ENCODE measurements around the gene KCNIP1.

- TF ChIP-seq, protein P1, sequence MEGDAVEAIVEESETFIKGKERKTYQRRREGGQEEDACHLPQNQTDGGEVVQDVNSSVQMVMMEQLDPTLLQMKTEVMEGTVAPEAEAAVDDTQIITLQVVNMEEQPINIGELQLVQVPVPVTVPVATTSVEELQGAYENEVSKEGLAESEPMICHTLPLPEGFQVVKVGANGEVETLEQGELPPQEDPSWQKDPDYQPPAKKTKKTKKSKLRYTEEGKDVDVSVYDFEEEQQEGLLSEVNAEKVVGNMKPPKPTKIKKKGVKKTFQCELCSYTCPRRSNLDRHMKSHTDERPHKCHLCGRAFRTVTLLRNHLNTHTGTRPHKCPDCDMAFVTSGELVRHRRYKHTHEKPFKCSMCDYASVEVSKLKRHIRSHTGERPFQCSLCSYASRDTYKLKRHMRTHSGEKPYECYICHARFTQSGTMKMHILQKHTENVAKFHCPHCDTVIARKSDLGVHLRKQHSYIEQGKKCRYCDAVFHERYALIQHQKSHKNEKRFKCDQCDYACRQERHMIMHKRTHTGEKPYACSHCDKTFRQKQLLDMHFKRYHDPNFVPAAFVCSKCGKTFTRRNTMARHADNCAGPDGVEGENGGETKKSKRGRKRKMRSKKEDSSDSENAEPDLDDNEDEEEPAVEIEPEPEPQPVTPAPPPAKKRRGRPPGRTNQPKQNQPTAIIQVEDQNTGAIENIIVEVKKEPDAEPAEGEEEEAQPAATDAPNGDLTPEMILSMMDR (IDR thresholded peaks at IDR 0.05) = peak; percentile 30 to 60 (median 44)
- no peak for TF ChIP-seq POLR2A (IDR thresholded peaks at IDR 0.05)
Observed at GRCh38 chr5:170747851-170748250, 244.0 kb downstream of the KCNIP1 start.

Measured in heart left ventricle (tissue), 13 donors.